ENCODE results near the gene PLA2G3.
"Not testable (repeated sequence)": the region's sequence is repeated elsewhere in the genome, so short reads cannot be mapped to it uniquely, and the experiment has no call there.

Gene PLA2G3, protein sequence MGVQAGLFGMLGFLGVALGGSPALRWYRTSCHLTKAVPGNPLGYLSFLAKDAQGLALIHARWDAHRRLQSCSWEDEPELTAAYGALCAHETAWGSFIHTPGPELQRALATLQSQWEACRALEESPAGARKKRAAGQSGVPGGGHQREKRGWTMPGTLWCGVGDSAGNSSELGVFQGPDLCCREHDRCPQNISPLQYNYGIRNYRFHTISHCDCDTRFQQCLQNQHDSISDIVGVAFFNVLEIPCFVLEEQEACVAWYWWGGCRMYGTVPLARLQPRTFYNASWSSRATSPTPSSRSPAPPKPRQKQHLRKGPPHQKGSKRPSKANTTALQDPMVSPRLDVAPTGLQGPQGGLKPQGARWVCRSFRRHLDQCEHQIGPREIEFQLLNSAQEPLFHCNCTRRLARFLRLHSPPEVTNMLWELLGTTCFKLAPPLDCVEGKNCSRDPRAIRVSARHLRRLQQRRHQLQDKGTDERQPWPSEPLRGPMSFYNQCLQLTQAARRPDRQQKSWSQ

DNA sequence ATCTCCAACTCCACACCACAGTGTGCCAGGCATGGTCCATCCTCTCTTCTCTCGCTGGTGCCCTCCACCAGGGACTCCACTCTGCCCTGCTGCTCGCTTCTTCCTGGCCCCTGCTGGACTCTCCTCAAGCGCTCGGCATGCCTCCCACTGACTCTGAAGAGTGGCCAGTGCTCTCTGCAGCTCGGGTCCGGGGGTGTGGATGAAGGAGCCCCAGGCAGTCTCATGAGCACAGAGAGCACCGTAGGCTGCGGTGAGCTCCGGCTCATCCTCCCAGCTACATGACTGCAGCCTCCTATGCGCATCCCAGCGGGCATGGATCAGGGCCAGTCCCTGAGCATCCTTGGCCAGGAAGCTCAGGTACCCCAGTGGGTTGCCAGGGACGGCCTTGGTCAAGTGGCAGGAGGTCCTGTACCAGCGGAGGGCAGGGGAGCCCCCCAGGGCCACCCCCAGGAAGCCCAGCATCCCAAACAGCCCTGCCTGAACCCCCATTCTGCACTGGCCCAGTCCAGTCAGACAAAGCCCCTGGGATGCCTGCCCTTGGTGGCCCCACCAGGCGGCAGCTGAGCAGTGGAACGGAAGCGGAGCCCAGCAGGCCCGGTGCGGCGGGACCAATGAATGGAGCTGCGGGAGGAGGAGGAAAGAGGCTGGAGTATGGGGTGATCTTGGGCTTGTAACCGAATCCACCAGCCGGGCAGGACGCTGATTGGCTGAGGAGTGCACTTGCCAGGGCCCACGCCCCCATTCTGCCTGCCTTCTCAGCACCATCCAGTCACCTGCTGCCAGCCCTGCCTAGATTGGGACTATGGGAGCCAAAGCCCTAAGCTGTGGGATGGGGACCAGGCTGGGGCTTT lies at the start of gene PLA2G3:
TSS of gene PLA2G3 (minus strand) at position 643 of the 851 bp plus-strand sequence. CDS start at position 489, 154 bp downstream.
- DNase-seq (ENCODE audit: low read depth in 2 of 2): no peak

- DNase-seq (ENCODE audit: low read depth in 2 of 2): no peak
Measured at GRCh38 chr22:31187627-31188026, 47.3 kb upstream of the PLA2G3 start.

DNA sequence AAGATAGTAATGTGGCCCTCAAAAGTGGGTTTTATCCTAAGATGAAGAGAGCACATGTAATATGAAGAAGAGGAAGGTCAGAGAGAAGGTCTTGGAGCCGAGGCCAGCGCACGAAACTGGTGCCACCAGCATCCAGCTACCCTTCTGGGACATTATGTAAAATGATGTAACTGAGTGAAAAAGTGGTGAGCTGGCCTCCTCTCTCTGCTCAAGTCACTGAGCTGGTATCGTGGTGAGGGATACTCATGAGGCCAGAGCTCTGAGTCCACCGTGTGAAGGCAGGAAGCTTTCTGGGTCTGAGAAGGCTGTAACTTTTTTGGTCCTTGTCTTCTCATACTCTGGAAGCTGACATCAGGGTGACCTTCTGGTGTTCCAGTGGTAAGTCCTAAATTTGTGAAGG lies 44.7 kb upstream of the PLA2G3 start:
- DNase-seq (ENCODE audit: low read depth in 2 of 2): no peak

- no peak for DNase-seq (ENCODE audit: low read depth in 2 of 2)
Measured at GRCh38 chr22:31184015-31184414, 43.7 kb upstream of the PLA2G3 start.

DNA sequence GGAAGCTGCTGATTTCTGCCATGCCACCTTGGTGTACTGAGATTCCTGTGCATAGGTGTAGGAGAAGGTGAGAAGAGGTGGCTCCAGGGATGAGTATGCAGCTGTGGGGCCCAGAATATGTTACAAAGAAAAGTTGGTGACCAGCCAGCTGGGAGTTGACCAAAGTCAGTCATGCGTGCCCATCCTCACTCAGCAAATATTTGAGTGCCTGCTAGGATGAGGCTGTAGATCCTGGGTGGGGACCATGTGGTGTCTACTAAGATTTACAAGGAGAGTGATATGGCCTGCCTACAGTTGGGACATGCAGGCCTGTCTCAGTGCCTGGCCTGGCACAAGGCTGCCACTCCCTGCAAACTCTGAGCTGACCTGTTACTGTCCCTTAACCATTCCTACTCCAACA lies 39.0 kb upstream of the PLA2G3 start:
- no peak for DNase-seq (ENCODE audit: low read depth in 2 of 2)

- no peak for DNase-seq (ENCODE audit: low read depth in 2 of 2)
Measured at GRCh38 chr22:31178859-31179258, 38.6 kb upstream of the PLA2G3 start.

DNA sequence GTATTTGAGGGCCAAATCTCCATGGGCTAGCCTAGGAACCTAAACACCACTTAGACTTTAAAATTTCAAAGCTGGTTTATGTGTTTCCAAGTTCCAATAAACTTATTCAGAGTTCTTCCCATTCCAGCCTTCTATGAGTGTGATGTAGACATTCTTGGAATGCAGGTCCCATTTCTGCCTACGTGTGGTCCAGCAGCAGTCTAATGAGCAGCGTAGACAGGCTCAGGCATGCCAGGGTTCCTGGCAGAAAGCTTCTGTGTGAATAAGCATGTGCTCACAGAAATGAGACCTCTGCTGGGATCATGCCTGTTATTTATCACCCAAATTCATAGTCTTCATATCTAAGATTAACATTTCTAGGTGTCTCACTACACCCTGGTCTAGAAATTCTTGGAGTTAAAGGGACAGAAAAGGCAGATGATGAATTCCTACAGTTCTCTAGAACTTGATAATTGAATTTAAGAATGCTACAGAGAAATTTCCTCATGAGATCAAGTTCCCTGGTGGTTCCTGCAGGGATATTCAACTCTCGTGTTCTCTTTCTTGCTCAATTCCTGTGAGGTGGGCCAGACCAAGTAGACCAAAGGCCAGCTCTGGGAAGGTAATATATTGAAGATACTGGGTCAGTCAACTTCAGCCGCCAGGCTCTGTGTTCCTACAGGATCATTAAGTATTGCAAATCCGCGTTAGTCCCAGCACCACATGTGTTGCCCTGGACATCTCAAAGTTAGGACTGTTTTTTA lies 37.3 kb upstream of the PLA2G3 start:
- DNase-seq (ENCODE audit: low read depth in 2 of 2): no peak

GRCh38 chr22:31176923-31177322 lies 36.6 kb upstream of the PLA2G3 start:
- DNase-seq (ENCODE audit: low read depth in 2 of 2): no peak

GRCh38 chr22:31173386-31174145 lies 33.3 kb upstream of the PLA2G3 start:
- no peak for DNase-seq (ENCODE audit: low read depth in 2 of 2)

DNA sequence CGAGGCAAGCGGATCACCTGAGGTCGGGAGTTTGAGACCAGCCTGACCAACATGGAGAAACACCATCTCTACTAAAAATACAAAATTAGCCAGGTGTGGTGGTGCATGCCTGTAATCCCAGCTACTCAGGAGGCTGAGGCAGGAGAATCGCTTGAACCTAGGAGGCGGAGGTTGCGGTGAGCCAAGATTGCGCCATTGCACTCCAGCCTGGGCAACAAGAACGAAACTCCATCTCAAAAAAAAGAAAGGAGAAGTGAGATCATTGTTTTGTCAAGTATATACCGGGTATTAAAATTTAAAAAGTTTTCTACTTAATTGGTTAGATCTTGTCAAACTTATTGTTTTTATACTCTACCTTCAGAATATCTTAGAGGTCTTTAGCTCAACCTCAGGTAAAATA lies 31.4 kb upstream of the PLA2G3 start:
- not testable (repeated sequence) for DNase-seq (ENCODE audit: low read depth in 2 of 2)

DNA sequence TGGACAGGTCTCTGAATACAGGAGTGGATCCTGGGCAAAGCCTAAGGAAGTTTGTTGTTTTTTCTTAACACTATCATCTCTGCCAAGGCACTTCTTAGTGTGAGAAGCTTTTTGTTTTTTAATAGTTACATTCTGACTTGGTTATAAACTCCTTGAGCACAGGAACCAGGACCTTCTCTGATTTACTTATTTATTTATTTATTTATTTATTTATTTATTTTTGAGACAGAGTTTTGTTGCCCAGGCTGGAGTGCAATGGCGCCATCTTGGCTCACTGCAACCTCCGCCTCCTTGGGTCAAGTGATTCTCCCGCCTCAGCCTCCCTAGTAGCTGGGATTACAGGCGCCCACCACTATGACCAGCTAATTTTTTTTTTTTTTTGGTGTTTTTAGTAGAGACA lies 30.7 kb upstream of the PLA2G3 start:
- DNase-seq (ENCODE audit: low read depth in 2 of 2): no peak

DNA sequence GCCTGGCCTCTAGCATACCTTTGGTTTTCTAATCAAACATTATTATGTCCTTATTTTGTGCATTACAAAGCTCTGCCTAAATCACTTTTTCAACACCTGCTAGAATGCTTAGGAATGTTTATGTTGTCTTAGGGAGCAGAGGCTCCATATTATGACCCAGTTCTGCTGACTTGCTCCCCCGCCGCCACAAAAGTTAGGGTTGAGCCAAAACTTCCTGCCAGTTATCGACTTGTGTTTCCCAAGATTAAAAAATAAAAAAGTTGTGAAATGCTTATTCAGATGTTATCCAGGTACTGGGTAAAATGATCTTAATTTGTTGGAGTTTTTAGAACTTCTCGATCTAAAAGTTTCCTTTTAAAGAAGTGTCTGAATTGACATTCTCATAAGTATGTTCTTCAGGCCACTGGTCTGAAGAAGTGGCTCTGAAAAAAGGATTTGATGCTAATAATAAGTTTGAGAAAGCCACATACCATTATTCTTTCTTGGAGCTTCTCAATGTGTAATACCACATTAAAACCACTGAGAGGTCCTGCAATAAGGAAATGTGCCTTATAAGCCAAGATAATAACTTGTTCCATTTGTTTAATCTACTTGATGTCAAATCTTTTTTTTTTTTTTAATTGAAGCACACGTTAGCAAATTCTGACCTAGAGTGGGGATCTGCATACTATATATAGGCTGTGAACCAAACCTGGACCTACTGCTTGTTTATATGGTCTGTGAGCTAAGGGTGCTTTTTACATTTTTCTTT lies 21.9 kb upstream of the PLA2G3 start:
- no peak for DNase-seq (ENCODE audit: low read depth in 2 of 2)

- no peak for DNase-seq (ENCODE audit: low read depth in 2 of 2)
Measured at GRCh38 chr22:31161386-31161785, 21.1 kb upstream of the PLA2G3 start.

DNA sequence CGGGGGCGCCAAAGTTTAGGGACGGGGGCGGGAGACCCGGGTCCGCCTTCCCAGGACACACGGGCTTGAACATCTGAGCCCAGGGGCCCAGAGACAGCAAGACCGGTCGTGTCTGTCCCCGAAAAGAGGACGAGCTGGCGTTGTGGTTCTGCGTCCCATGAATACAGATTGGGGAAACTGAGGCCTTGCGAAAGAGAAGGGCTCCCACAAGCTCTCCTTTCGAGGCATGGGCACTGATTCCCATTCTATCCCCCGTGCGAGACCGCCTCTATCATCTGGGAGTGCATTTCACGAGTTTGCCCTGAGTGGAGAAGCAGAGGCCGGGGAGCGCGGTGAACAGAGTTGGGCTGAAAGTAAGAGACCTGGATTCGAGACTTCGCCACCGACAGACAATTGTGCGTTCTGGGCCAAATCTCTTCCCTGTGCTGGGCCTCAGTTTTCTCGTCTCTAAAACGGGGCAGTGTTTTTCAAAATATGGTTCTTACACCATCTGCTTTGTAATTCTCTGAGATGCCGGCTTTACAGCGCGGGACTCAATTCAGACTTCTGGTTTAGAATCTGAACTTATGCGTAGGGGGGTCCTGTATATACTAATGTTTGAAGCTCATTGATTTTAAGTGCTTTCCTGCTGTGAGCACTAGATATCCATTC lies 20.1 kb upstream of the PLA2G3 start:
- DNase-seq (ENCODE audit: low read depth in 2 of 2): peak in 1 of 2 donors; percentile 6

- DNase-seq (ENCODE audit: low read depth in 2 of 2): no peak
Measured at GRCh38 chr22:31155422-31155821, 15.1 kb upstream of the PLA2G3 start.

DNA sequence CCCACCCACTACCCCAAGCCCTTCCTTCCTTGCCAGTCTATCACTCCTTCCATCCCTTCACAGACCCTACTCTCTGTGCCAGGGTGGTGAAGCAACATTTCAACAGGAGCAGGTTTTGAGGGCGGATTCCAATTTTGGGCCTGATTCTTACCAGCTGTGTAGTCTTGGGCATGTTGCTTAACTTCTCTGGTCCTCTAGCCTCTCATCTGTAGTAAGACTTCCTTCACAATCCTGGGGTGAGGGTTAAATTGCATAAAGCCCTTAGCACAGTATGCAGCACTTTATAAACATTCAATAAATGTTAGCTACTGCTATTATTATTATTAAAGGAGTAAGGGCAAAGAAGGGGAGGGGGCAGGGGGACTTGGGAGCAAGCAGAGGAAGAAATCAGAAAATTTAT lies 14.7 kb upstream of the PLA2G3 start:
- DNase-seq (ENCODE audit: low read depth in 2 of 2): no peak

DNA sequence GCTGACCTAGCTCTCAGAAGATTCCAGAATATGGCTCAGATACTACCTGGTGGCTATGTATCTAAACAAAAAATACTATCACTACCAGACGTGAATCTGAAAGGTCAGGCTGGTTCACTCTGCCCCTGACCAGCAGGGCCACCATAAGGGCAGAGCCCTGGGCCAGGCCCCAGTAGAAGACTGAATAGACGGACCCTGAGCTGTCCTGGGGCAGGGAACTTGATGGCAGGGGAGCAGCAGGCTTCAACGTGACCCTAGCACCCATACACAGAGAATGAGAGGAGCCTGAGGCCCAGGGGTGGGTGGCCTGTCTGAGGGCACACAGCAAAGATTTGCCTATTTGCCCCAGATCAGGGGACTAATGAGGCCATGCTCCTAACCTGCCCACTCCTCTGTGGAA lies 13.0 kb upstream of the PLA2G3 start:
- DNase-seq (ENCODE audit: low read depth in 2 of 2): no peak

- no peak for DNase-seq (ENCODE audit: low read depth in 2 of 2)
Measured at GRCh38 chr22:31151872-31152271, 11.6 kb upstream of the PLA2G3 start.

DNA sequence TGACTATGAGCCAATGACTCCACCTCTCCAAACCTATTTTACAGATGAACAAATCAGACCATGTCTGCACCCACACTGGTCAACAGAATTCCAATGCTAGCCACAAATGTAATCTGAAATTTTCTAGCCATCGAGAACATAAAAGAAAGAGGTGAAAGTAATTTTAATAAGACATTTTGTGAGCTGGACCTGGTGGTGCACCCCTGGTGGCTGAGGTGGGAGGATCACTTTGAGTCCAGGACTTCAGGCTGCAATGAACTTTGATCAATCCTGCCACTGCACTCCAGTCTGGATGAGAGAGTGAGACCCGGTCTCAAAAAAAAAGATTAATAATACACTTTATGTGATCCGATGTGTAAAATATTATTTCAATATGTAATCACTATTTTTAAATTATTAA lies 10.3 kb upstream of the PLA2G3 start:
- no peak for DNase-seq (ENCODE audit: low read depth in 2 of 2)

Data from stimulated activated CD8-positive, alpha-beta memory T cell treated with anti-CD3 and anti-CD28 coated beads, Interleukin-2, amount 100 ng/mL, for 48 hours (primary cell).